NCI-H1048 (cell line): ENCODE data around the gene NFATC1.
A peak's percentile ranks its signal among the peaks of the same experiment; 100 is the strongest.

Source experiments
- DNase-seq: peaks from one replicate; lab custom pipeline; 2025; lab: John Stamatoyannopoulos, UW

NFATC1 gene

GRCh38 chr18:79538635-79539034 lies 142.9 kb downstream of the NFATC1 start:
- DNase-seq, result no peak

DNA sequence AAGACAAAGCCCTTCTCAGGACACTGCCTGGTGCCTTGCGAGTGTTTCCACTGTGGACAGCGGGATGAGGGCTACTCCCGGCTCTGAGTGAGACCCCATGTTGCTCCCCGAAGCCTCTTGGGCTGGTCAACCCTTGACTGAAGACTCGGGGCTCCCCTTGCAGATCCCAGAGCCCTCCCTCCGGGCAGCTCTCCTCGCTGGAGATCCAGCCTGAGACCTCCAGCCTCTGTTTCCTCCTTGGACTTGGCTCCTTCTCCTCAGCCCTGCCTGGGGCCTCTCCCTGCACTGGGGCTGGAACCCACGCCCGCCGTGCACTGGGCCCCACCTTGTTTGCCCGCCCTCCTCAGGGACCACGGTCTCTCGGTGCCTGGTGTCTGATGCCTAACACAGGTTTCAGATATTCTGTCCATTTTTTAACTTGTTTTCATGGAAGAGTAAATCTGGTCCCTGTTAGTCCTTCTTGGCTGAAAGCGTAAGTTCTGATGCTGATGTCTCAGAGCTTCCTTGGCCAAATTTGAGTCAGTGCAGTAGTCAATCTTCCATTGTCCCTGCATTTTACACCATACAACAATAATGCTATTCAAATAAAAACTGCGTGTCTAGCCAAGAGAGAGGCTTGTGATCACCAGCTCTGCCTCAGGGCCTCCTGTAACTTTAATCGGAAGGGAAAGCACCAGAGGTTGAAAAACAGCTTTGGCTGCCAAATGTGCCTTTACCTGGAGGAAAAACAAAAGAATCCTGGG lies 144.6 kb downstream of the NFATC1 start:
- peak; percentile 69 for DNase-seq

GRCh38 chr18:79540904-79541282 lies 145.2 kb downstream of the NFATC1 start:
- DNase-seq, result no peak

- no peak for DNase-seq
Observed at GRCh38 chr18:79542213-79542612, 146.5 kb downstream of the NFATC1 start.

DNA sequence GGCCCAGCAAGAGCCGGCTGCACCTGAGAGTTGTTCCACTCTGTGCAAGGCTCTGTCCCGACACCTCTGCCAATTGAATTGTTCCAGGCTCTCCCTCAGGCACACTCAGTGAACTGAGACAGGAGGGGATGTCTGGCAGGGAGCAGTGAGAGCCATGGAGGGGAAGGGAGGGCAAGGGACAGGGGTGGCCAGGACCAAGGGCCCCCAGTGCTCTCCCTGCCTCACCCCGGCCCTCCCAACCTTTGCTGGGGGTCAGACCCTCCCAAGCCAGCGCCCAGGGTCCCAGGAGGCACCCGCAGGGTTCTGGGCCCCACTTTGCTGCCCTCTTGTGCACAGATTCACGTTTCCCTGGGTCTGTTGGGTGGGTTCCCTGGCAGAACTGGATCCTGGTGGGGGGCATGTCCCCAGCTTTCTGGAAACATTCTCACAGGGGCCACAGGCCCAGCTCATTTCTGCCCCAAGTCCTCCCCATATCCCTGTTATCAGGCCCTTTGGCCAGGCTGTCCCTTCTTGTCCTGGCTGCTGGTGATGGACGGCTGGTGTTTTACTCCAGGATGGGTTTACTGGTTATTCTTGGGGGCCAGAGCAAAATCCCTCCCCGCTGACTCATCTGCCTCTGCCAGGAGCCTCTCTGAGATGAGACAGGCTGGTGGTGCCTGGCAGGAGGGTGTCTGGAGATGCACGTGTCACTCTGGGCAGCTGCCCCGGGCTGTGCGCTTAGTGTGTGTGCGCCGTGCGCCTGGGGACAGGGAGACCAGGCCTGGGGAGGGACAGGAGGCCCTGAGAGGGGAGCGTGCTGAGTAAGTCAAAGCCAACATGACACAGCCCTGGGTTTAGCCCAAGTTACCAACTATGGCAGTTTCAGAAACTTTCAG lies 147.4 kb downstream of the NFATC1 start:
- no peak for DNase-seq

- no peak for DNase-seq
Observed at GRCh38 chr18:79543861-79544385, 148.2 kb downstream of the NFATC1 start.

DNA sequence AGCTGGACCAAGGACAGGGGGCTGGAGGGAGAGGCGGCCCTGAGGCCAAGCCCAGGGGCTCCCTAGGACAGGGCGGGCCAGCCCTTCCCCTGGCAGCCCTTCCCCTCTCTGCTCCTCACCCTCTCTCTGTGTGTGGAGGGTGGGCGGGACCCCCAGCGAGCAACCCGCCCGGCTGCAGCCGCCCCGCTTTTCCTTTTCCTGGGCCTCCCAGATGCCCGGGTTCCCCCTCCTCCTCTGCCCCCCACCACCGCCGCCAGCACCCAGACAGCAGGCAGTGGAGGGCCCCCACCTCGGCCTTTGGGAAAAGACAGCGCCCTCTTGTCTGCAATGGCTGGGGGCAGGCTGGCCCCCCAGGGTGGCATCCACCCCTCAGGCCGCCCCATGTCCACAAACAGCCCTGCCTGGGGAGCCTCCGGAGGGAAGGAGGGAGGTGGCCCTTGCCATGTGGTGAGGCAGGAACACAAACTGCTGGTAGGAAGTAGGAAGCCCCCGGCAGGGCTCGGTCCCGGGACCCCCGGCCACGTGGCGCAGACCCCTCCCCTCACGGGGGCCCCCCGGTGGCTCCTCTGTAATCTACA lies 148.7 kb downstream of the NFATC1 start:
- no peak for DNase-seq

GRCh38 chr18:79545255-79545654 lies 149.5 kb downstream of the NFATC1 start:
- DNase-seq, result no peak

- DNase-seq, result no peak
Observed at GRCh38 chr18:79545736-79546171, 150.0 kb downstream of the NFATC1 start.

DNA sequence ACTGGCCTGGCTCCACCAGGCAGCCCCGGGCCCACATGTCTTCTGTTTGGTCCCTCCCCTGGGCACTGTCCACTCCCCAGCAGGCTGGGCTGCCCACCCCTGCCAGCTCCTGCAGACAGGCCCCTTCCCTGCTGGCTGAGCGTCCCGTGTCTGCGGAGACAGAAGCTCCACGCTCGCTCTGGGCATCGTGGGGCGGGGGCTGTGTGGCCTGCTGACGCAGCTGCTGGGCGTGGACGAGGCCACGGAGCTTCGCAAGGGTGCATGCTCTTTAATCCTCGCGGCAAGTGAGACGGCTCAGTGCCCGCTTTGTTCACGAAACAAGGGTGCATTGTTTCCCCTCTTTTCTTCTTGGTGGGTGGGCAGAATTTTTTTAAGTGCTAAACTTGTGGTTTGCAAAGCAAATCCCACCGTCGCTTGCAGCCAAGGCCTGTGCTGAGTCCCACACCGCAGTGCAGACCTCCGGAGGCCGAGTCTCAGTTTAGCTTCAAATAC lies 151.1 kb downstream of the NFATC1 start:
- DNase-seq, result peak; percentile 52

- DNase-seq, result no peak
Observed at GRCh38 chr18:79547413-79548076, 151.8 kb downstream of the NFATC1 start.

- DNase-seq, result no peak
Observed at GRCh38 chr18:79548077-79548450, 152.3 kb downstream of the NFATC1 start.

- no peak for DNase-seq
Observed at GRCh38 chr18:79548621-79548985, 152.9 kb downstream of the NFATC1 start.

DNA sequence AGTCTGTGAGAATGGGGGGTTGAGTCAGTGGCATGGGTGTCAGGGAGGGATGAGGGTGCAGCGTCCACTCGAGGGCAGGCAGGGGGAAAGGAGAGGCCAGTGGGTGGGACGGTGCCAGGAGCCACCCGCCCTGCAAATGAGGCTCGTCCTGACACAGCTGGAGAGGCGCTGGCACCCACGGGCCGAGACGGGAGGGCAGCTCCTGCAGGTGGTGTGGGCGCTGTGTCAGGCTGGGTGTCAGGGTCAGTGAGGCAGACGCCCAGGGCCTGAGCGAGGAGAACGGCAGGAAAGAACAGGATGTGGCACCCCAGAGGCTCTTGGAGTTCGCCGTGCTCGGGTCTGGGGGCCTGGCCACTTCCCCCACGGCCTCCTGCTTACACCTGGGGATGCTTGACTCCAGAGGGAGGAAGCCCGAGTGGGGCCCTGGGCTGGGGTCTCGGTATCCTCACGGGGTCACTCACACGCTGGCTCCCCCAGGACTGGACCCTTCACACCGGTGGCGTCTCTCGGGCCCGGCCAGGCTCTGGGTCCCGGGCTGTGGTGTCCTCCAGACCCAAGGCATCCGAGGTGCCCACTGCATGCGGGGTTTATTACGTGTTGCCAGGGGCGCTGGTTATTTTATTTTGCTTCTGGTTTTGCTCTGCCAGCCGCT lies 153.4 kb downstream of the NFATC1 start:
- DNase-seq, result no peak

DNA sequence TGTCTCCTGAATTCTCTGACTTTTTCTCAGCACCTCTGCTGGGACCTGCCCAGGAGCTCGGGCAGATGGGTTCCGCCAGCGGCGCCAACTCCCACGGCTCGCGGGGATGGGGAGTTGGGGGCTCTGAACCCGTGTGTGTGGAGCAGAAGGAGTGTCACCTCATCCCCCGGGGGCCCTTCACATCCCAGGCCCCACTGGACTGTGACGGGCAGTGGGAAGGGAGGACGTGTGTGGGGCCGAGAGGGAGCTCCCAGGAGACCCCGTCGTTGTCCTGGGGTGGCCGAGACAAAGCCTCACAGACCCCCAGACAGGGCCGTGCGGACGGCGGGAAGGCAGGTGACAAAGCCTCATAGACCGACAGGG lies 153.9 kb downstream of the NFATC1 start:
- no peak for DNase-seq

- DNase-seq, result no peak
Observed at GRCh38 chr18:79552140-79552631, 156.5 kb downstream of the NFATC1 start.

- no peak for DNase-seq
Observed at GRCh38 chr18:79552696-79553095, 157.0 kb downstream of the NFATC1 start.

DNA sequence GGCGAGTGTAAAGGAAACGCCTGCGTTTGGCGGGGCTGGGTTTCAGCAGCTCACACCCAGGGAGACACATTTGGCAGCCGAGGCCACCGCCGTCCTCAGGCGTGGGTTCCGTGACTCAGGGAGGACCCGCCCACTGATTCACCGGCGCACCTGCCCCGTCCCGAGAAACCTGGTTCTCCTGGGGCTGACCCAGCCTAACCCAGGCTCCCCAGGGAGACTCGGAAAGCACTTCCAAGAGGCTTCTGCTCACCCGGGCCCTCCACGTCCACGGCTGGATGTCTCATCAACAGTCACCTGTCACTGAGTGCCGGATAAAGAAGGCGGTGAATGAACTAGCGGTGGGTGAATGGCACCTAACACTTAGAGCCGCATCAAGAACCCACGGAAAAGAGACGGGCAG lies 157.4 kb downstream of the NFATC1 start:
- DNase-seq, result no peak

- no peak for DNase-seq
Observed at GRCh38 chr18:79553696-79554095, 158.0 kb downstream of the NFATC1 start.

GRCh38 chr18:79554321-79554720 lies 158.6 kb downstream of the NFATC1 start:
- no peak for DNase-seq

GRCh38 chr18:79554945-79555645 lies 159.4 kb downstream of the NFATC1 start:
- no peak for DNase-seq
